ENCODE results near the gene GALNS. TPM values are rescaled to one million over a fixed set of nuclear protein-coding genes. Genes with fewer than 3 reads are reported as not detected.
A peak's percentile ranks its signal among the peaks of the same experiment; 100 is the strongest.
"Not testable (repeated sequence)": the region's sequence is repeated elsewhere in the genome, so short reads cannot be mapped to it uniquely, and the experiment has no call there.

Gene GALNS
- total and polyA plus RNA-seq, 2 donors (not counting 1 experiment from before 2014, with no cell fraction given) = 45.5 to 68.4 TPM

GRCh38 chr16:88772871-88773811 lies 83.6 kb downstream of the GALNS start:
- no peaks in the 10 kb centered on the region for H3K9me3 Mint-ChIP-seq (ENCODE audit: insufficient read depth)
- POLR2A ChIA-PET = interaction anchor here (0.7 to 1.2 kb wide), 4 partner anchors 19 to 184 kb away, joined by 3 to 6 read pairs (median 4); no protein-coding TSS in a partner anchor
- H3K4me2 ChIP-seq (replicated peaks; ENCODE audit: low read depth, low read length, poor library complexity, severe bottlenecking) = no peak overlapping the region
- peaks cover 0 to 10% of the 10 kb centered on the region in 2 experiments for H3K36me3 ChIP-seq (replicated peaks in 1 of 2; ENCODE audit: control extremely low read depth in 1 of 2, control insufficient read depth in 1 of 2, extremely low read depth in 1 of 2, insufficient read depth in 2 of 2, low read length in 1 of 2)
- intact Hi-C loops (cut with micrococcal nuclease) = no loop called here
- no peaks in the 10 kb centered on the region for H3K27me3 Mint-ChIP-seq
- H3K27me3 ChIP-seq (replicated peaks in 1 of 4; ENCODE audit: control extremely low read depth in 1 of 4, control insufficient read depth in 3 of 4, insufficient read depth in 4 of 4, low read length in 3 of 4) = no peaks in the 10 kb centered on the region
- TF ChIP-seq EZH2 (IDR thresholded peaks at IDR 0.05; ENCODE audit: borderline replicate concordance, insufficient read depth, low read depth, low read length, poor library complexity, severe bottlenecking) (no peak), CTCF (IDR thresholded peaks at IDR 0.05) (no peak)
- no peak overlapping the region for H3K4me3 Mint-ChIP-seq
- no peak for ATAC-seq (ENCODE audit: low read depth)
- no peaks in the 10 kb centered on the region for H3K9me3 ChIP-seq (ENCODE audit: control extremely low read depth in 1 of 3, control insufficient read depth in 2 of 3, insufficient read depth in 1 of 3, low read length in 2 of 3)
- H4K20me1 ChIP-seq (ENCODE audit: control insufficient read depth, insufficient read depth, low read length, poor library complexity, severe bottlenecking) = peaks cover 94% of the 10 kb centered on the region
- no peak overlapping the region for H3K9ac ChIP-seq (ENCODE audit: low read length)
- no peak for DNase-seq
- no peak overlapping the region for H3K27ac ChIP-seq (ENCODE audit: low read length in 2 of 2)
- 56% methylated on average over 24 of the region's 29 CpGs for WGBS (ENCODE audit: insufficient coverage)
- no peak overlapping the region for H3K4me3 ChIP-seq (ENCODE audit: control extremely low read depth in 1 of 5, extremely low read depth in 1 of 5, insufficient read depth in 1 of 5, low read depth in 2 of 5, low read length in 4 of 5)
- H3K4me1 Mint-ChIP-seq = peaks cover 36% of the 10 kb centered on the region
- H3K79me2 ChIP-seq (ENCODE audit: control insufficient read depth, insufficient read depth, low read length) = peaks cover 97% of the 10 kb centered on the region
- H3K4me1 ChIP-seq (ENCODE audit: control insufficient read depth in 2 of 2, insufficient read depth in 2 of 2, low read length in 2 of 2) = peaks cover 35 to 52% of the 10 kb centered on the region in 2 donors
- H2AFZ ChIP-seq (ENCODE audit: insufficient read depth, low read depth, low read length, poor library complexity, severe bottlenecking) = no peak overlapping the region
- CTCF ChIA-PET = interaction anchor here (1.2 to 8.4 kb wide), 2 partner anchors 9 to 394 kb away, joined by 3 to 68 read pairs; partner anchors contain the start of gene PIEZO1
- no peak overlapping the region for H3K27ac Mint-ChIP-seq

- WGBS (ENCODE audit: insufficient coverage) = 37% methylated on average over 14 of the region's 23 CpGs
- POLR2A ChIA-PET = interaction anchor here (1.0 kb wide), 1 partner anchor 12 kb away, joined by 6 read pairs; no protein-coding TSS in a partner anchor
Measured at GRCh38 chr16:88771781-88772180, 85.0 kb downstream of the GALNS start.

More at GRCh38 chr16:88771781-88772180, 85.0 kb downstream of the GALNS start:
- H3K36me3 ChIP-seq (replicated peaks in 1 of 2; ENCODE audit: control extremely low read depth in 1 of 2, control insufficient read depth in 1 of 2, extremely low read depth in 1 of 2, insufficient read depth in 2 of 2, low read length in 1 of 2); H3K4me3 ChIP-seq (ENCODE audit: control extremely low read depth in 1 of 5, extremely low read depth in 1 of 5, insufficient read depth in 1 of 5, low read depth in 2 of 5, low read length in 4 of 5); H3K27me3 Mint-ChIP-seq; H2AFZ ChIP-seq (ENCODE audit: insufficient read depth, low read depth, low read length, poor library complexity, severe bottlenecking); H3K9me3 ChIP-seq (ENCODE audit: control extremely low read depth in 1 of 3, control insufficient read depth in 2 of 3, insufficient read depth in 1 of 3, low read length in 2 of 3); H3K27ac Mint-ChIP-seq; ATAC-seq (ENCODE audit: low read depth); H3K9ac ChIP-seq (ENCODE audit: low read length); H3K27me3 ChIP-seq (replicated peaks in 1 of 4; ENCODE audit: control extremely low read depth in 1 of 4, control insufficient read depth in 3 of 4, insufficient read depth in 4 of 4, low read length in 3 of 4); H3K9me3 Mint-ChIP-seq (ENCODE audit: insufficient read depth); DNase-seq; H3K4me3 Mint-ChIP-seq: not testable (repeated sequence)
- peak overlapping the region; percentile 74 for H3K4me2 ChIP-seq (replicated peaks; ENCODE audit: low read depth, low read length, poor library complexity, severe bottlenecking)
- H4K20me1 ChIP-seq (ENCODE audit: control insufficient read depth, insufficient read depth, low read length, poor library complexity, severe bottlenecking) = peaks cover 97% of the 10 kb centered on the region
- H3K27ac ChIP-seq (ENCODE audit: low read length in 2 of 2) = peak overlapping the region in 1 of 2 donors; percentile 30
- intact Hi-C loops (cut with micrococcal nuclease) = loop anchor here (2.0 kb wide), 1 partner anchor 27 kb away; no protein-coding TSS in a partner anchor
- CTCF ChIA-PET = interaction anchor here (3.7 to 8.4 kb wide), 2 partner anchors 10 to 34 kb away, joined by 14 to 68 read pairs; partner anchors contain the start of gene PIEZO1
- peaks cover 98% of the 10 kb centered on the region for H3K79me2 ChIP-seq (ENCODE audit: control insufficient read depth, insufficient read depth, low read length)
- H3K4me1 Mint-ChIP-seq = peaks cover 42% of the 10 kb centered on the region
- peaks cover 42 to 58% of the 10 kb centered on the region in 2 donors for H3K4me1 ChIP-seq (ENCODE audit: control insufficient read depth in 2 of 2, insufficient read depth in 2 of 2, low read length in 2 of 2)

Measured in B cell (primary cell).